Measurements from ENCODE around the gene SP6.

Gene SP6

GRCh38 chr17:47879028-47879585, 28.1 kb upstream of the SP6 start:
- DNase-seq, result no peak

DNA sequence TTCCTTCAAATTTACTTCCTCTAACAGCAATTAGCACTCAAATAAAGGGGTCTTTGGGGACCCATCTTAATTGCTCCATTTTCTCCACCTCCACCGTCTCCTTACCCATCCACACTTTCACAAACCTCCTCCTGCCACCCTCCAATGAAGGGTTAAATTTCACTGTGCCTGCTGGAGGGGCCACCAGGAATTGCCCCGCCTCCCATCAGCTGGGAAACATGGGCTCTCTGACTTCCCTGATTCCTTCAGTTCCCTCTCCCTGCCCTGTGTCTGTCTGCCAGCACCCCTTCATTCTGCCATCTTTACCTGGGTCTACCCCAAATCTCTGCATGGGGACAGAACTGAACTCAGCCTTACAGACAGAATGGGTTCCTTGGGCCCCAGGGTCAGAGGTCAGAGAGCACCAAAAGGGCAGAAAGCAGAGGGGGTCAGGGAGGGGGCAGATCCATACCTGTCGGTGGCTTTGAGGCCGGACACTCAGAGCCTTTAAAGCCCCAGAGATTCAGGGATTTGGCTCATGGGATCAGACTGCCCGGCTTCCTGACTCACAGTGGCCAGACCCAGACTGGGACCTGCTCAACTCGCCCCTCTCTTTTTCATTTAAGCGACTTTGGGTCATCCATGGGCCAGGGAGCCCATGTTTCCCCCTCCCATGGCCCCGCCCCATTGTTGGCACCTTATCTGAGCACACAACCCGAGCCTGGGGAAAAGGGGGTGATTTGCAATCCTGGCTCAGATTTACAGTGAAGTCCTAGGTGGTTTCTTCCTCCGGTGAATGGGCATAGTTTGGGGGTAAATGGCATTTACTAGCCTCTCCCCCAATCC, 27.5 kb upstream of the SP6 start:
- DNase-seq, result no peak

- DNase-seq, result no peak
These were observed 26.5 kb upstream of the SP6 start for GRCh38 chr17:47877368-47878034.

DNA sequence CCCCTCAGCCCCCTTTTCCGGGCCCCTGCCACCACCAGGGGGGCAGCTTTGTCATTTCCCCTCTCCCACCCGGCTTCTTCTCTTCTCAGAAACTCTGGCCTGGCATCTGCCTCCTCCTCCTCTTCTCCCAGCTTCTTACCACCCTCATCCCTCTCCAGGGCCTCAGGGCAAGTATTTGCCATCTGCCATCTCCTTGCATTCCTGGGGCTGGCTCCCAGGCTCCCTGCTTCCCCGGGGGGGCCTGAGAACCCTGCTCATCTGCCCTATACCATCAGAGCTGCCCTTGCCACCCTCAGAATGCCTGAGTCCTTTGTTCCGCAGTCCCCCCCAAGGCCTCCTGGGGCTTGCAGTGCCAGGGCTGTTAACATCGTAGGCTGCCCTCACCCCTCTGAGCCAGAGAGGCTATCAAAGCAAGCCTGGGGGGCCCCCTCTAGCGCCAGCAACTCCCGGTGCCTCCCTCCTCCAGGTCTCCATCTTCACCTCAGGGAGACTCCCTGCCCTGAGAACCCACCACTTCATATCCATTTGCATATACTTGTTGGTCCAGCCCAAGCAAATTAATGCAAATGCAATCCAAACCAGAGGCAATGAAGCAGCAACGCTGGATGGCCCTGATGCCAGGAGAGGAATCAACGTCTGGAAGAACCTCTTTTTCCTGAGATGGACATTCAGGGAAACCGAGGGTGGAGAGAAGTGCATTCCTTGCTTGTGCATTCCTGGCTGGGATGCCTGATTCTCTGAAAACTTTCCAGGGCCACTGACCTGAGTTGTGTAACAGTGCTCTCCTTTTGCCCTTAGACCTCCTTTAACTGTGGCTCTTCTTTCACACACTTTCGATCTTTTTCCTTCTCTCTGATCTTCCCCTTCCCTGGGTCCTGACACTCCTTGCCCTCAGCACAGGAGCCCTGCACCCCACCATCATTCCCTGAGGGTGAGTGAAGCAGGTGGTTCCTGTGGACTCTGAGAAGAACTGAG, 24.3 kb upstream of the SP6 start:
- no peak for DNase-seq

DNA sequence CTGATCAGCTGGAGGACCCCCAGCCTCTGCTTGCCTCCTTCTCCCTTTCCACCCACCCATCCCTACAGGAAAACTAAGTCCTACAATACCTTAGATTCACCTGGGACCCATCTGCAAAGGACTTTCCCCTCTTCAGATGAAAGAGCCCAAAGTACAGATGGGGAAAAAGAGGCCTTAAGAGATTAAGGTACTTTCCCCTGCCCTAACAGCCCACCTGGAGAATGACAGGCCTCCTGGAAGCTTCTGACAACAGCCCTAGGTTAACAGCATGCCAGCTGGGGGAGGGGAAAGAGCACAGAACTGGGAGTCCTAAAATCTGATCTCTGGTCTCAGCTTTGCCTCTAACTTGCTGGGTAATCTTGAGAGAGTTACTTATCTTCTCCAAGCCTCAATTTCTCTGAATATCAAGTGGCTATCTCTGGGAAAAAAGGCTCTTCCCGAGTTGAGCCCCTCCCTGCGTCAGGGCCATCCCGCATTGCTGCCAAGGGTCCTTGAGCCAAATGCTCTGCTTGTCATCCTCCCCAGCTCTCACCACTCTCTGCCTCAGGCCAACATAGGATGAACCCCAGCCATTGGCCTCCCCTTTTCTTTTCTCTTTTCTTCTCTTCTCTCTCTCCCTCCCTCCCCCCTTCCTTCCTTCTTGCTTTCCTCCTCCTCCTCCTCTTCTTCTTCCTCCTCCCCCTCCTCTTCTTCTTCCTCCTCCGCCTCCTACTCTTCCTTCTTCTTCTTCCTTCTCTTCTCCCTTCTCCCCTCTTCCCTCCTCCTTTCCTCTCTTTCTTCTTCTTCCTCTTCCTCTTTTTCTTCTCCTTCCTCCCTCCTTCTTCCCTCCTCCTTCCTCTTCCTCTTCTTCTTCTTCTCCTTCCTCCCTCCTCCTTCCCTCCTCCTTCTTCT, 22.5 kb upstream of the SP6 start:
- no peak for DNase-seq

GRCh38 chr17:47872651-47873161, 21.7 kb upstream of the SP6 start:
- DNase-seq, result no peak

- no peak for DNase-seq
These were observed 21.2 kb upstream of the SP6 start for GRCh38 chr17:47872019-47872650.

DNA sequence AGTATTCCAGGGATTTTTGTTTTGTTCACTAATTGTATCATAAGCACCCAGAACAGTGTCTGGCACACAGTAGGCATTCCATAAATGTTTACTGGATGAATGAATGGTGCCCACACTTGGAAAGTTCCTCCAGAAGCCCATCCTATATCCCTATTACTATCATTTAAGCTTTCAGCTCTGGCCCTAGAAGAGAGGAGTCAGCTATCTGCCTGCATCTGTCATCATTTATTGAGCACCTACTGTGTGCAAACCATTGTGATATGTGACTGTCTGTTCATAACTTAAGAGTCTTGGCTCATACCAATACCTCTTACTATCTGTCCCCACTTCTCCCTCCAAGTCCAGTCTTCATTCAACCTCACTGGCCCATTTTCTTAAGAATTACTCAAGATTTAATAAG, 20.1 kb upstream of the SP6 start:
- no peak for DNase-seq

DNA sequence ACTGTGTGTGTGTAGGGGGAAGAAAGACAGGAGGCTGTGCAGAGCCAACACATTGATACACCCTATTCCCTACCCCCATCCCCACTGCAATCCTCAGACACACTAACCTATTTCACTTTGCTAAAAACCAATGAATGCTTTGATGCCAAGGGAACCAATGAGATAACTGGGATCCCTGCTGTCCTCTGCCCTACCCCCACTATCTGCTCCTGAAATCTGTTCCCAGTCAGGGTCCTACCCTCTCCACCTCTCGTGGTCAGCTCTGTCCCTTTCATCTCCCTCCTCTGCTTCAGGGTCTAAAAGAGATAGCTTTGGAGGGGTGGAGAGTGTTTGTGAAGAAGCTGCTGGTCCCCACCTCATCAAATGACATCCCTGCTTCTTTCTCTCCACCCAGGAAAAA, 19.1 kb upstream of the SP6 start:
- DNase-seq, result no peak

GRCh38 chr17:47869114-47869513, 18.2 kb upstream of the SP6 start:
- DNase-seq, result no peak

- no peak for DNase-seq
These were observed 17.0 kb upstream of the SP6 start for GRCh38 chr17:47867813-47868533.

DNA sequence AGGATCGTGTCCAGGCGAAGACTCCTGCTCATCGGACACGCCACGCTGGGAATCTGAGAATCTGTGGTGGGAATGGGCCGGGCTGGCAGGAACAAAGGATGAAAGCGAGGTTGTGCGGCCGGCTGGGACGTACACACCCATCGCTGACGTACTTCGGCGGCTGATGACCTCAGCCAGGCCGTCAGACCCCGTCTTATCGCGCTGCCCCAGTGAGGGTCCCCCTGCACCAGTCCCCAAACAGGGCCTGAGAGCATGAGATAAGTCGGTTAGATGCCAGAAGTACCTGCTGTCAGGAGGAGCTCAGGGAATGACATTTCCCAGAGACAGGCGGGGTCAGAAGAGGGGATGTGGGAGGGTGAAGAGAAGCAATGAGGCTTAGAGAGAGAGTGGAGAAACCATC, 16.0 kb upstream of the SP6 start:
- DNase-seq, result no peak

DNA sequence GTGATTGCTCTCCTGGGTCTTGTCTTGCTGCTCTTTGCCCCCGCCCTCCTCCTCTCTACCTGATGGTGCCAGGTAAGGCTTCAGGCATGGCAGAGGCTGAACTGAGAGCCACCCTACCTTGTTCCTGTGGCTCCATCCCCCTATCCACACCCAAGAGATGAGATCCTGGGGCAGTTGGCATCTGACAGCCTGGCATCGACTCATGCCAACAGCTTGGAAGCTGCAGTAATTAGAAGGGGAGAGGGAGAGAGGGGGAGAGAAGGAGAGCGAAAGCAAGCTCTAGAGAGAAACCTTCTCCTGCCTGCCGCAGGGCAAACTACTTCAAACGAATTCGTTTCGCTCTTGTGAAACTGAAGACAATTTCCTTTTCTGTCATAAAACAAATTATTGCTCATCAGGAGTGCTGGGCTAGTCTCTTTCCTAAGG, 13.8 kb upstream of the SP6 start:
- DNase-seq, result no peak

- DNase-seq, result peak; percentile 38
These were observed 11.9 kb upstream of the SP6 start for GRCh38 chr17:47862621-47863440.

- no peak for DNase-seq
These were observed 9.4 kb upstream of the SP6 start for GRCh38 chr17:47860386-47860785.

- DNase-seq, result no peak
These were observed 6.8 kb upstream of the SP6 start for GRCh38 chr17:47857551-47858455.

DNA sequence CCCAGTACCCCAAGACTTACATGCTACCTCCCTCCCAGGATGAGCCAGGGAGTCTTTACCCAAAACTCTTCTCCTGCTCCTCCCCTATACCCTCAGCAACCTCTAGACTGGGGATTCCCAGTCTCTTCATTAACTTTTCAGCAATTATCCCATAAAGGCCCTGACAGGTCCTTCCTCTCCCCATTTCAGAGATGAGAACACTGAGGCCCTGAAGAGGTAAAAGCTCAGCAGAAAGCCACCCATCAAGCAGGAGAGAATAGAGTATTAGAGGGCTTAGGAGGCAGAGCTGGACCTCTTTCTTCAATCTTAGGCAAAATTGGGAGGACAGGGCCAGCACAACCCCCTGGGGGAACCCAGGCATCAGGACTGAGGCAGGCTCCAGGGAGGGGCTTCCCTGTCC, 5.9 kb upstream of the SP6 start:
- no peak for DNase-seq

DNA sequence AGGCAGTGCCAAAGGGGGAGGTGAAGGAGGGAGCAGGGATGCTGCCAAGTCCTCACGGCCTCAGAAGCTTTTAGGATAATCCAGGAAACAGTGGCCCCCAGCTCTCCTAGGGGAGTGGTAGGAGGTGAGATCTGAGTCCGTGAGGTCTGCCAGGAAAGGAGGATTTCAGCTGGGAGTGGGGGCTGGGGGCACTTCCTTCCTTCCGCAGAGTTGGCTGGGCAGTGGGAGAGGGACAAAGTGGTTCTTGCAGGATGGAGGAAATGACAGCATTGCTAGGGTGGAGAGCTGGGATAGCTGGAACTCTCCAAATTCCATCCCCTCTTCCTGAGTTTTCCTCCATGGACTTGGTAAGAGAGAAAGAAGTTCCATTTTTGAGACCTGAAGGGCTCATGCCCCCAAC, 4.8 kb upstream of the SP6 start:
- DNase-seq, result no peak

- DNase-seq, result no peak
These were observed 2.7 kb upstream of the SP6 start for GRCh38 chr17:47853616-47854015.

Data from amniotic stem cell (primary cell).